Fibroblast of villous mesenchyme (primary cell): ENCODE data around the gene EXOSC3. TPM values are rescaled to one million over a fixed set of nuclear protein-coding genes. Genes with fewer than 3 reads are reported as not detected.
A peak's percentile ranks its signal among the peaks of the same experiment; 100 is the strongest.
"Not testable (repeated sequence)": the region's sequence is repeated elsewhere in the genome, so short reads cannot be mapped to it uniquely, and the experiment has no call there.

ENCODE experiments used
- DNase-seq: peaks from one replicate; pipeline ENCODE4 v3.0.0-alpha.2; 2010; ENCODE audit warnings: low read depth
- H3K4me3 ChIP-seq: 2 replicates; pipeline ENCODE4 v1.5.1; 2011; ENCODE audit warnings: low read depth, mild to moderate bottlenecking, low read length
- total RNA-seq: library from RNA; depleted of rRNA; stranded (reverse); fragments of >200 nt; gene quantifications from 2 replicates; pipeline ENCODE4 v1.2.3, GENCODE V29; 2012
- TF ChIP-seq, protein P1 (sequence below): IDR thresholded peaks from 2 replicates; pipeline ENCODE4 v1.5.1; 2012; ENCODE audit warnings: low read depth, mild to moderate bottlenecking, low read length; ENCODE audit not compliant: insufficient read depth

The EXOSC3 gene
- 28.3 and 30.2 TPM in 2 replicates for total RNA-seq

DNA sequence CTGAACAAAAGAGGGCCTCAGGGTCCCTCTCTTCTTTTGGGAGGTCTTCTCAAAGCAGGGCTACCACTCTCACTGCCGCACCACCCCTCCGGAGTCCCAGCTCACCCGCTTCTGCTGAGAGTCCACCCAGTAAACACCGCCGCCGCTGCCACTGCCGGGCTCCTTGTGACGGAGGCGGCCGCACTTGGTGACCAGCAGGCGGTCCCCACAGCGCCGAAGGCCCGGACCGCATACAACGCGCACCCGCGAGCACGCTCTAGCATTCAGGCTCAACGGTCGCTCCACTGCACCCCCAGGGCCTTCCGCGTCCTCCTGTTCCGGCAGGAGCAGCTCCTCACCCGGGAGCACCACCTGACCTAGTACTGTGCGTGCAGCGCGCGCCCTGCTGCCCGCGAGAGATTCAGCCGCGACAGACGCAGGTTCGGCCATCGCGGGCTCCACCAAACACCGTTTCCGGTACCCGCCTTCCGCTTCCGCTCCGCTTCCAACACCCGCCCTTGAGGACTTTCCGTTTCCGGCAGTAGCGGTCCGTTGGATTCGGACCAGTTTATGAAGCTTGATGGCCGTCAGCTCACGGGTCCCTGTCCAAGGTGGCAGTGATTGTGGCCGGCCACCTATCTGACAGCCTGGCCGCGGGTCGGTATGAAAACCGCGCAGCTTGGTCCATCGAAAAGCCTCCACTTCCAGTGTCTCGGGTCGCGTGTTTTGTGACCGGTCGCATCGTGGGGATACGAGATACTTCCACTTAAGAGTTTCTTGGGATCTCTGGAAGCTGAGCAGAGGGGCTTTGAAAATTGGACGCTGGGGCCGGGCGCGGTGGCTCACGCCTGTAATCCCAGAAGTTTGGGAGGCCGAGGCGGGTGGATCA, at the start of gene EXOSC3:
Gene EXOSC3, minus strand, starts transcription at position 449 of the 868 bp plus-strand sequence. Its CDS starts 20 bp downstream, at position 429.
- H3K4me3 ChIP-seq, result peak within 1 kb of the TSS; percentile 94
- TF ChIP-seq, protein P1, sequence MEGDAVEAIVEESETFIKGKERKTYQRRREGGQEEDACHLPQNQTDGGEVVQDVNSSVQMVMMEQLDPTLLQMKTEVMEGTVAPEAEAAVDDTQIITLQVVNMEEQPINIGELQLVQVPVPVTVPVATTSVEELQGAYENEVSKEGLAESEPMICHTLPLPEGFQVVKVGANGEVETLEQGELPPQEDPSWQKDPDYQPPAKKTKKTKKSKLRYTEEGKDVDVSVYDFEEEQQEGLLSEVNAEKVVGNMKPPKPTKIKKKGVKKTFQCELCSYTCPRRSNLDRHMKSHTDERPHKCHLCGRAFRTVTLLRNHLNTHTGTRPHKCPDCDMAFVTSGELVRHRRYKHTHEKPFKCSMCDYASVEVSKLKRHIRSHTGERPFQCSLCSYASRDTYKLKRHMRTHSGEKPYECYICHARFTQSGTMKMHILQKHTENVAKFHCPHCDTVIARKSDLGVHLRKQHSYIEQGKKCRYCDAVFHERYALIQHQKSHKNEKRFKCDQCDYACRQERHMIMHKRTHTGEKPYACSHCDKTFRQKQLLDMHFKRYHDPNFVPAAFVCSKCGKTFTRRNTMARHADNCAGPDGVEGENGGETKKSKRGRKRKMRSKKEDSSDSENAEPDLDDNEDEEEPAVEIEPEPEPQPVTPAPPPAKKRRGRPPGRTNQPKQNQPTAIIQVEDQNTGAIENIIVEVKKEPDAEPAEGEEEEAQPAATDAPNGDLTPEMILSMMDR, result no peak
- peak; percentile 89 for DNase-seq

DNA sequence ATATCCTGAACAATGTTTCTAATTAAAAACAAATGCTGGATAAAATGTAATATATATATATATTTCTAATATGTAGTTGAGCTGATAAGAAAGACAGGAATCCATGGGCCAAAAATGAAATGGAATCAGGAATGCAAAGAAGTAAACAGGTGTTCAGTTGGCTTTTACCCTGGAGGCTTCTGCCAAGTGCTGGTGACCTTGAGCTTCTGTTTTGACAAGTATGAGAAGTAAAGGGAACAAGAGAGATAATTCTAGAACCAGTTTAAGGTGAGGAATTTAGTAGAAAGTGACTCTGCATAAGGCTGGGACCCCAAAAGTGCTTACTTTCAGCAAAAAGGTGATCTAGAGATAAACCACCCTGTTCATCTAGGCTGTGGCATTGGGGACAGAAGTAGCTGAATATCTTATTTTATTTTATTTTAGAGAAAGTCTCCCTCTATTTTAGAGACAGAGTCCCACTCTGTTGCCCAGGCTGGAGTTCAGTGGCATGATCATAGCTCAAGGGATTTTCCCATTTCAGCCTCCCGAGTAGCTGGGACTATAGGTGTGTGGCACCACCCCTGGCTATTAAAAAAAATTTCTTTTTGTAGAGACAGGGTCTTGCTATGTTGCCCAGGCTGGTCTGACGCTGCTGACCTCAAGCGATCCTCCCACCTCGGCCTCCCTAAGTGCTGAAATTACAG, 42.8 kb upstream of the EXOSC3 start:
- no peak overlapping the region for H3K4me3 ChIP-seq
- TF ChIP-seq, protein P1, result no peak
- no peak for DNase-seq

DNA sequence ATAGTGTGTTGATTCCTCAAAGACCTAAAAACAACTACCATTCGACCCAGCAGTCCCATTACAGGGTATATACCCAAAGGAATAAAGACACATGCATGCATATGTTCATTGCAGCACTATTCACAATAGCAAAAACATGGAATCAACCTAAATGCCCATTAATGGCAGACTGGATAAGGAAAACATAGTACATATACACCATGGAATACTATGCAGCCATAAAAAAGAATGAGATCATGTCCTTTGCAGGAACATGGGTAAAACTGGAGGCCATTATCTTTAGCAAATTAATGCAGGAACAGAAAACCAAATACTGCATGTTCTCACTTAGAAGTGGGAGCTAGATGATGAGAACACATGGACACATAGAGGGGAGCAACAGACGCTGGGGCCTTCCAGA, 40.3 kb upstream of the EXOSC3 start:
- not testable (repeated sequence) for DNase-seq, H3K4me3 ChIP-seq

DNA sequence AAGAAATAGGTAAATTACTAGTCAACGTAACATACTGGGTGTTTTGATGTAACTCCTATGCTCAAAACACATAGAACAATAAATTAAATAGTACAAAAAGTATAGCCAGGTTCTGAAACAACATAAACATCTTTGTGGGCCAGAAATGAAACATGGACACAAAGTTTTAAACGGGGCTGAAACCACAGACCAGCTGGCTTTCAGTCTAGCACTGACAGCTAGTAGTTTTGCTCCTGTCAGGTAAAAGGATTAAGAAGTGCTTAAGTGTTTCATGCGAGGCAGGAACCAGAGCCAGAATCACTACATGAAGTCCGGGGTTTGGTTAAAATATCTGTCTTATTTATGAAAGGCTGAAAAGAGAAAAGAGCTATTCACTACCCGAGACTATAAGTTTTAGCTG, 35.3 kb upstream of the EXOSC3 start:
- no peak overlapping the region for H3K4me3 ChIP-seq
- TF ChIP-seq, protein P1, result no peak
- DNase-seq, result no peak

DNA sequence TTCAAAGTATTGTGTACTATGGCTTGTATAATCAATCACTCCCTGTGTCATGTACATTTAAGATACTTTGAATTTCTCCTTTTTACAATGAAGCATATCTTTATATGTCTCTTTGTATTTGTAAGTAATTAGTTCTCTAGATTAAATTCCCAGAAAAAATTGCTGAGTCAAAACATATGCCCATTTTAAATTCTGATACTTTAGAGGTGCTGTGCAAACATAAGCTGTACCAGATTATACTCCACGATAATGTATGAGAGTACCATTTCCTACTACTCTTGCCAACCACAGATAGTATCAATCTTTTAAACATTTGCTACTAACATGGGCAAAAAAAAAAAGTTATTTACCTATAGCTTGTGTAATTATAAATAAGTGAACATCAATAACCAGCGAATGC, 34.0 kb upstream of the EXOSC3 start:
- TF ChIP-seq, protein P1, result no peak
- DNase-seq, result no peak
- no peak overlapping the region for H3K4me3 ChIP-seq

DNA sequence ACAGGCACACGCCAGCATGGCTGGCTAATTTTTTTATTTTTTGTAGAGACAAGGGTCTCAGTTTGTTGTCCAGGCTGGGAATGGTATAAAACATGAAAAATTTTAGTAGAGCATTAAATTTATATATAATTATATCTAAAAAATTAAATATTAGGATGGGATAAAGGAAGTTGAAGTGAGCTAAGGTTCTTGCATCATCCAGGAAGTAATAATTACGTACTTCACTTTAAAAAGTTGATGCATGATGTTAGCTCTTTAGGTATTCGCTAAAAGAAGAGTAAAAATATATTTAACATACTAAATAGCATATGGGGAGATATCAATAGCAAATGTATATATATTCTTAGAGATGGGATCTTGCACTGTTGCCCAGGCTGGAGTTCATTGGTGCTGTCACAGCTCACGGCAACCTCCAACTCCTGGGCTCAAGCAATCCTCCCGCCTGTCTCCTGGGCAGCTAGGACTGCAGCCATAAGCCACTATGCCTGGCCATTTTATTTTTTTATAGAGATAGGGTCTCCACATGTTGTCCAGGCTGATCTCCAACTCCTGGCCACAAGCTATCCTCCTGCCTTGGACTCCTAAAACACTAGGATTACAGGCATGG, 28.0 kb upstream of the EXOSC3 start:
- DNase-seq, result no peak
- H3K4me3 ChIP-seq, result no peak overlapping the region
- TF ChIP-seq, protein P1, result no peak

DNA sequence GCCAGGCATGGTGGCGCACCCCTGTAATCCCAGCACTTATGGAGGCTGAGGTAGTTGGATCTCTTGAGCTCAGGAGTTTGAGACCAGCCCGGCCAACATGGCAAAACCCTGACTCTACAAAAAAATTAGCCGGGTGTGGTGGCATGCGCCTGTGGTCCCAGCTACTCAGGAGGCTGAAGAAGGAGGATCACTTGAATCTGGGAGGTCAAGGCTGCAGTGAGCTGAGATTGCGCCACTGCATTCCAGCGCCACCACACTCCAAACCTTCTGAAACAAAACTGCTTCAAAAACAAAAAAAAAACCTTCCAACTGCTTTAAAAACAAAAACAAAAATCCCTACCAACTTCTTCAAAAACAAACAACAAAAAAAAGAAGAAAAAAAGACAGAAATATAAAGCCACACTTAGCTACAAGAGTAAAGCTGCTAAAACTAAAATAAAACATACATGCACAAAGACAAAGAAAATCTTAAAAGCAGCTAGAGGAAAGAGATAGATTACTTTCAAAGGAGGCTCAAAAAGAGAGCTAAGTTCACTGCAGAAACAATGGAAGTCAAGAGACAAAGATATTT, 27.1 kb upstream of the EXOSC3 start:
- DNase-seq, result no peak
- TF ChIP-seq, protein P1, result no peak
- no peak overlapping the region for H3K4me3 ChIP-seq

DNA sequence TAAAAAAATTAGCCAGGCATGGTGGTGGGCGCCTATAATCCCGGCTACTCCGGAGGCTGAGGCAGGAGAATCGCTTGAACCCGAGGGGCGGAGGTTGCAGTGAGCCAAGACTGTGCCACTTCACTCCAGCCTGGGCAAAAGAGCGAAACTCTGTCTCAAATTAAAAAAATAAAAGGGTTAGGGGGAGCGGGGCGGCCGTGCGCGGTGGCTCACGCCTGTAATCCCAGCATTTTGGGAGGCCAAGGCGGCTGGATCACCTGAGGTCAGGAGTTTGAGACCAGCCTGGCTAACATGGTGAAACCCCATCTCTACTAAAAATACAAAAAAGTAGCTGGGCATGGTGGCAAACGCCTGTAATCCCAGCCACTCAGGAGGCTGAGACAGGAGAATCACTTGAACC, 24.8 kb upstream of the EXOSC3 start:
- not testable (repeated sequence) for DNase-seq, H3K4me3 ChIP-seq
